Measurements from ENCODE around the gene ARID1A.

The ARID1A gene

DNA sequence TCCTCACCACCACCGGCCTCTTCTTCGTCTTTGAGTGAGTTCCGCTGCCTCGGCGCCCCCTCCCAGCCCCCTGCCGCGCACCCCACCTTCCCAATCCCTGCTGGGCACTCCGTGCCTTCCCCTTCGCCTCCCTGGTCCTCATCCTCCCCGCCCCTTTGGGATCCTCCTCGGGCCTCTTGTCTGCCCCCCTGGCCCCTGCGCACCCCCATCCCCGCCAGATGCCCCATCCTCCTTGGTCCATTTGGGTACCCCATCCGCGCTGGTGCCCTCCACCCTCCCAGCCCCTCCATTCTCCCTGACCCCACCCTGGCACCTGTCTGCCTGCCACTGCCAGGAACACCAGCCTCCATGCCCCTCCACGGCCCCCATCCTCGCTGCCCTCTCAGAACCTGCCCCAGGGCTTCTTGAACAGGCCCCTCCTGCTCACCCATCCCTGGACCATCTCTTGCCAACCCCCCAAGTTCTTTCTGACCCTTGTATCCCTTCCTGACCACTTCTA lies 131.3 kb downstream of the ARID1A start:
- TF ChIP-seq CTCF (conservative IDR thresholded peaks at IDR 0.05; ENCODE audit: control insufficient read depth, insufficient read depth, low read depth, low read length) = no peak
- DNase-seq (ENCODE audit: low read depth) = no peak

GRCh38 chr1:26827663-26828062 lies 131.8 kb downstream of the ARID1A start:
- DNase-seq (ENCODE audit: low read depth) = no peak
- TF ChIP-seq CTCF (conservative IDR thresholded peaks at IDR 0.05; ENCODE audit: control insufficient read depth, insufficient read depth, low read depth, low read length) = no peak
- H3K4me3 ChIP-seq (ENCODE audit: control insufficient read depth, low read depth, low read length) = peak overlapping the region; percentile 67

More for the DNA sequence above, 131.3 kb downstream of the ARID1A start:
- H3K4me3 ChIP-seq (ENCODE audit: control insufficient read depth, low read depth, low read length) = peak overlapping the region; percentile 67

- DNase-seq (ENCODE audit: low read depth) = no peak
- no peak for TF ChIP-seq CTCF (conservative IDR thresholded peaks at IDR 0.05; ENCODE audit: control insufficient read depth, insufficient read depth, low read depth, low read length)
- peak overlapping the region; percentile 2 for H3K4me3 ChIP-seq (ENCODE audit: control insufficient read depth, low read depth, low read length)
Observed at GRCh38 chr1:26828411-26828991, 132.7 kb downstream of the ARID1A start.

GRCh38 chr1:26829184-26829911 lies 133.5 kb downstream of the ARID1A start:
- no peak overlapping the region for H3K4me3 ChIP-seq (ENCODE audit: control insufficient read depth, low read depth, low read length)
- TF ChIP-seq CTCF (conservative IDR thresholded peaks at IDR 0.05; ENCODE audit: control insufficient read depth, insufficient read depth, low read depth, low read length) = no peak
- DNase-seq (ENCODE audit: low read depth) = no peak

- no peak for TF ChIP-seq CTCF (conservative IDR thresholded peaks at IDR 0.05; ENCODE audit: control insufficient read depth, insufficient read depth, low read depth, low read length)
- no peak overlapping the region for H3K4me3 ChIP-seq (ENCODE audit: control insufficient read depth, low read depth, low read length)
- no peak for DNase-seq (ENCODE audit: low read depth)
Observed at GRCh38 chr1:26831059-26831458, 135.2 kb downstream of the ARID1A start.
